GM12878 (cell line): ENCODE measurements around the gene GALNT15. TPM values are rescaled to one million over a fixed set of nuclear protein-coding genes. Genes with fewer than 3 reads are reported as not detected.

ENCODE experiments used
- ATAC-seq: fragments of 200-7000 bp; cut with Tn5 transposase; 3 replicates; pipeline ENCODE4 v1.9.1; 2020; ENCODE audit warnings: mild to moderate bottlenecking, moderate library complexity
- BruUV-seq: library from RNA; stranded (reverse); fragments of 400-500 nt; replicated peaks from 2 replicates; lab custom pipeline; 2021; lab: Mats Ljungman, UMichigan
- CTCF ChIA-PET: fragments of 300-600 bp; sonication (Branson Sonifier 250); formaldehyde crosslinking; extraction: SDS; loops from one replicate; lab custom pipeline; 2021; ENCODE audit warnings: inconsistent platforms; lab: Yijun Ruan, JAX
- POLR2A ChIA-PET: fragments of 350-600 bp; formaldehyde crosslinking; extraction: SDS; loops from one replicate; lab custom pipeline; 2021; ENCODE audit warnings: inconsistent platforms; lab: Charles Lee
- RAD21 ChIA-PET: fragments of 300-600 bp; sonication (Branson Sonifier 250); formaldehyde crosslinking; loops from one replicate; lab custom pipeline; 2023; ENCODE audit warnings: antibody characterized with exemption; ENCODE audit not compliant: unreplicated experiment; lab: Charles Lee
- SMC1A ChIA-PET: fragments of 300-600 bp; sonication (Branson Sonifier 250); formaldehyde crosslinking; loops from one replicate; lab custom pipeline; 2023; ENCODE audit not compliant: unreplicated experiment, uncharacterized antibody; lab: Charles Lee
- DNase-seq: peaks from one replicate; pipeline ENCODE4 v3.0.0-alpha.2; 2011; ENCODE audit warnings: low read depth, low spot score
- FAIRE-seq: peaks from 3 replicates; lab custom pipeline; 2011; peaks lifted over from hg19 to GRCh38; lab: Jason Lieb, UNC
- H2AFZ ChIP-seq: 2 replicates; pipeline ENCODE4 v1.6.0; 2011; ENCODE audit warnings: low read depth, low read length, control low read depth; ENCODE audit not compliant: control insufficient read depth
- H3K27ac ChIP-seq: 2 replicates; pipeline ENCODE4 v1.5.1; 2011; ENCODE audit warnings: control low read depth; ENCODE audit not compliant: control insufficient read depth, insufficient read depth
- H3K27me3 ChIP-seq, 2 experiments: replicated peaks in 1 of 2; 2 replicates each; pipeline versions ENCODE4 v1.6.0 to v1.6.1; 2011; ENCODE audit warnings: low read length in 1 of 2; ENCODE audit not compliant: control insufficient read depth in 2 of 2, insufficient read depth in 2 of 2
- H3K36me3 ChIP-seq, 2 experiments: 2 replicates each; pipeline ENCODE4 v1.5.1; 2011; ENCODE audit warnings: low read length in 1 of 2; ENCODE audit not compliant: control insufficient read depth in 2 of 2, insufficient read depth in 2 of 2
- H3K4me1 ChIP-seq: 2 replicates; pipeline ENCODE4 v1.6.1; 2011; ENCODE audit warnings: mild to moderate bottlenecking, low read length, moderate library complexity, mixed read lengths; ENCODE audit not compliant: control insufficient read depth, insufficient read depth
- H3K4me2 ChIP-seq: 2 replicates; pipeline ENCODE4 v1.6.0; 2011; ENCODE audit warnings: control low read depth; ENCODE audit not compliant: control insufficient read depth, insufficient read depth
- H3K4me3 ChIP-seq: fragments of 200-600 bp; sonication (generic); 2 replicates; pipeline ENCODE4 v1.5.1; 2016
- H3K79me2 ChIP-seq: 2 replicates; pipeline ENCODE4 v1.6.0; 2011; ENCODE audit warnings: low read length; ENCODE audit not compliant: control insufficient read depth, insufficient read depth
- H3K9ac ChIP-seq: 2 replicates; pipeline ENCODE4 v1.8.0; 2011; ENCODE audit warnings: low read length, control low read depth, mixed read lengths; ENCODE audit not compliant: control insufficient read depth, insufficient read depth
- H3K9me3 ChIP-seq: replicated peaks from 3 replicates; pipeline ENCODE4 v1.5.1; 2011; ENCODE audit warnings: mild to moderate bottlenecking, low read length; ENCODE audit not compliant: control insufficient read depth, insufficient read depth
- H4K20me1 ChIP-seq: 2 replicates; pipeline ENCODE4 v1.6.0; 2011; ENCODE audit not compliant: control insufficient read depth, insufficient read depth
- ATF2 ChIP-seq: IDR thresholded peaks from 2 replicates; pipeline ENCODE4 v1.6.1; 2012; ENCODE audit warnings: low read length, inconsistent platforms
- BRCA1 ChIP-seq: IDR thresholded peaks from 2 replicates; pipeline ENCODE4 v1.6.1; 2011; ENCODE audit warnings: low read depth, low read length, improper control_type of control experiment
- CBFB ChIP-seq: IDR thresholded peaks from 2 replicates; pipeline ENCODE4 v1.6.1; 2016; ENCODE audit warnings: antibody characterized with exemption, low read depth
- CBX3 ChIP-seq: fragments of 200-600 bp; sonication (generic); IDR thresholded peaks from 2 replicates; pipeline ENCODE4 v1.6.1; 2016; ENCODE audit warnings: low read depth, borderline replicate concordance
- POU2F2 ChIP-seq: IDR thresholded peaks from 3 replicates; pipeline ENCODE4 v1.6.1; 2011; ENCODE audit warnings: low read depth, mild to moderate bottlenecking, low read length, borderline replicate concordance
- RELB ChIP-seq: fragments of 450-650 bp; IDR thresholded peaks from 2 replicates; pipeline ENCODE4 v1.6.1; 2017; ENCODE audit warnings: low read depth, mild to moderate bottlenecking, moderate library complexity
- SREBF2 ChIP-seq: IDR thresholded peaks from 2 replicates; pipeline ENCODE4 v1.6.1; 2012; ENCODE audit warnings: mild to moderate bottlenecking, low read length
- STAT3 ChIP-seq: IDR thresholded peaks from 2 replicates; pipeline ENCODE4 v1.6.1; 2011; ENCODE audit warnings: low read depth, low read length, improper control_type of control experiment
- TCF7 ChIP-seq: IDR thresholded peaks from 2 replicates; pipeline ENCODE4 v1.6.1; 2014; ENCODE audit warnings: antibody characterized with exemption, borderline replicate concordance
- ZBTB11 ChIP-seq: fragments of 450-650 bp; formaldehyde crosslinking; IDR thresholded peaks from 2 replicates; pipeline ENCODE4 v1.5.0; 2022; ENCODE audit warnings: mild to moderate bottlenecking, missing genetic modification characterization
- ZNF384 ChIP-seq: IDR thresholded peaks from 2 replicates; pipeline ENCODE4 v1.6.1; 2012; ENCODE audit warnings: low read depth, mild to moderate bottlenecking, low read length, improper control_type of control experiment, borderline replicate concordance
- WGBS: methylation state at CpG from one replicate; pipeline ENCODE4 v1.1.6; 2016; ENCODE audit warnings: low lambda C conversion rate; ENCODE audit not compliant: insufficient replicate concordance, insufficient coverage; ENCODE audit errors: missing lambda C conversion rate; 5-methylcytosine and 5-hydroxymethylcytosine counted together
- in situ Hi-C: fragments of 300-500 bp; cut with MboI; formaldehyde crosslinking; loops from 9 replicates; pipeline ENCODE4 v1.14.3; 2018; ENCODE audit warnings: mixed read lengths
- intact Hi-C: fragments of 100-400 bp; cut with micrococcal nuclease; formaldehyde crosslinking; loops from one replicate; pipeline ENCODE4 v1.14.2; 2022; ENCODE audit not compliant: unreplicated experiment
- polyA plus RNA-seq, 11 experiments: library from polyadenylated mRNA; depleted of rRNA in 4 of 11; unstranded in 6 of 11; stranded (reverse) in 5 of 11; fragments of >200 nt; fragmentation: Nextera tagmentation in 4 of 11; fragmentation: Illumina TruSeq in 1 of 11; extraction: Ambion mirVana in 4 of 11; extraction: Trizol in 1 of 11; gene quantifications; 1 replicate in 1 of 11; 2 replicates in 10 of 11; pipeline versions ENCODE4 v1.2.1 to v1.2.3, GENCODE V29; 2011 to 2016; ENCODE audit warnings: inconsistent platforms in 2 of 11, missing spikeins in 2 of 11, low read depth in 1 of 11
- total RNA-seq, 4 experiments: library from RNA; depleted of rRNA in 3 of 4; stranded (reverse); fragments of >200 nt in 3 of 4; fragmentation: Illumina TruSeq in 1 of 4; extraction: Trizol in 1 of 4; gene quantifications; 2 replicates each; pipeline versions ENCODE4 v1.2.1 to v1.2.3, GENCODE V29; 2013 to 2021
- TF ChIP-seq, protein P1 (sequence below): fragments of 450-650 bp; IDR thresholded peaks from 2 replicates; pipeline ENCODE4 v1.6.1; 2016; ENCODE audit warnings: mild to moderate bottlenecking
- TF ChIP-seq, protein P2 (sequence below): IDR thresholded peaks from 2 replicates; pipeline ENCODE4 v1.6.1; 2011; ENCODE audit warnings: low read depth, mild to moderate bottlenecking, low read length, moderate library complexity, borderline replicate concordance; ENCODE audit errors: extremely low read depth
- TF ChIP-seq, protein P3 (sequence below): fragments of 450-650 bp; IDR thresholded peaks from 2 replicates; pipeline ENCODE4 v1.6.1; 2017; ENCODE audit warnings: borderline replicate concordance

The GALNT15 gene
- total and polyA plus RNA-seq, 10 of the 15 experiments (the other 5 are each of a cell fraction or from before 2014, with no cell fraction given), result 0.03 to 0.05 TPM; not detected in 8

GRCh38 chr3:16216373-16216935 is 42.0 kb downstream of the GALNT15 start:
- Histone ChIP-seq H3K9me3 (no peaks in the 10 kb centered on the region), H3K4me3 (no peak overlapping the region), H3K4me2 (no peak overlapping the region), H3K27ac (no peak overlapping the region), H4K20me1 (no peaks in the 10 kb centered on the region), H3K27me3 (no peaks in the 10 kb centered on the region; a peak in 1 of 4 replicates), H3K79me2 (no peaks in the 10 kb centered on the region), H3K9ac (no peak overlapping the region), H2AFZ (no peak overlapping the region), H3K36me3 (no peaks in the 10 kb centered on the region), H3K4me1 (no peaks in the 10 kb centered on the region)
- no peak for DNase-seq
- ChIA-PET SMC1A (interaction anchor here (1.0 kb wide), 1 partner anchor 33 kb away, joined by 4 read pairs; no protein-coding TSS in a partner anchor), CTCF (no interaction called here), POLR2A (interaction anchor here (0.7 kb wide), 1 partner anchor 897 kb away, joined by 6 read pairs; no protein-coding TSS in a partner anchor), RAD21 (no interaction called here)
- no peak for FAIRE-seq
- in situ Hi-C loops, result no loop called here
- no TSS peak for BruUV-seq
- TF ChIP-seq RELB (no peak), CBFB (no peak), CBX3 (no peak), POU2F2 (no peak), STAT3 (no peak), BRCA1 (no peak), ZBTB11 (CRISPR knock-in tag) (no peak), ZNF384 (no peak), SREBF2 (no peak), TCF7 (no peak), ATF2 (no peak)
- TF ChIP-seq, protein P1, sequence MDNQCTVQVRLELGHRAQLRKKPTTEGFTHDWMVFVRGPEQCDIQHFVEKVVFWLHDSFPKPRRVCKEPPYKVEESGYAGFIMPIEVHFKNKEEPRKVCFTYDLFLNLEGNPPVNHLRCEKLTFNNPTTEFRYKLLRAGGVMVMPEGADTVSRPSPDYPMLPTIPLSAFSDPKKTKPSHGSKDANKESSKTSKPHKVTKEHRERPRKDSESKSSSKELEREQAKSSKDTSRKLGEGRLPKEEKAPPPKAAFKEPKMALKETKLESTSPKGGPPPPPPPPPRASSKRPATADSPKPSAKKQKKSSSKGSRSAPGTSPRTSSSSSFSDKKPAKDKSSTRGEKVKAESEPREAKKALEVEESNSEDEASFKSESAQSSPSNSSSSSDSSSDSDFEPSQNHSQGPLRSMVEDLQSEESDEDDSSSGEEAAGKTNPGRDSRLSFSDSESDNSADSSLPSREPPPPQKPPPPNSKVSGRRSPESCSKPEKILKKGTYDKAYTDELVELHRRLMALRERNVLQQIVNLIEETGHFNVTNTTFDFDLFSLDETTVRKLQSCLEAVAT, result no peak
- TF ChIP-seq, protein P2, sequence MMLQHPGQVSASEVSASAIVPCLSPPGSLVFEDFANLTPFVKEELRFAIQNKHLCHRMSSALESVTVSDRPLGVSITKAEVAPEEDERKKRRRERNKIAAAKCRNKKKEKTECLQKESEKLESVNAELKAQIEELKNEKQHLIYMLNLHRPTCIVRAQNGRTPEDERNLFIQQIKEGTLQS, result no peak
- TF ChIP-seq, protein P3, sequence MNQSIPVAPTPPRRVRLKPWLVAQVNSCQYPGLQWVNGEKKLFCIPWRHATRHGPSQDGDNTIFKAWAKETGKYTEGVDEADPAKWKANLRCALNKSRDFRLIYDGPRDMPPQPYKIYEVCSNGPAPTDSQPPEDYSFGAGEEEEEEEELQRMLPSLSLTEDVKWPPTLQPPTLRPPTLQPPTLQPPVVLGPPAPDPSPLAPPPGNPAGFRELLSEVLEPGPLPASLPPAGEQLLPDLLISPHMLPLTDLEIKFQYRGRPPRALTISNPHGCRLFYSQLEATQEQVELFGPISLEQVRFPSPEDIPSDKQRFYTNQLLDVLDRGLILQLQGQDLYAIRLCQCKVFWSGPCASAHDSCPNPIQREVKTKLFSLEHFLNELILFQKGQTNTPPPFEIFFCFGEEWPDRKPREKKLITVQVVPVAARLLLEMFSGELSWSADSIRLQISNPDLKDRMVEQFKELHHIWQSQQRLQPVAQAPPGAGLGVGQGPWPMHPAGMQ, result no peak
- intact Hi-C loops, result no loop called here
- no peak for ATAC-seq
- WGBS, result 77% methylated on average over 17 of the region's 17 CpGs
